ENCODE data around the gene ARHGEF35. TPM values are rescaled to one million over a fixed set of nuclear protein-coding genes. Genes with fewer than 3 reads are reported as not detected.
"Not testable (repeated sequence)": the region's sequence is repeated elsewhere in the genome, so short reads cannot be mapped to it uniquely, and the experiment has no call there.

ARHGEF35 gene
- total RNA-seq, 2 experiments from 2014 or later: 2.3 to 2.8 TPM

DNA sequence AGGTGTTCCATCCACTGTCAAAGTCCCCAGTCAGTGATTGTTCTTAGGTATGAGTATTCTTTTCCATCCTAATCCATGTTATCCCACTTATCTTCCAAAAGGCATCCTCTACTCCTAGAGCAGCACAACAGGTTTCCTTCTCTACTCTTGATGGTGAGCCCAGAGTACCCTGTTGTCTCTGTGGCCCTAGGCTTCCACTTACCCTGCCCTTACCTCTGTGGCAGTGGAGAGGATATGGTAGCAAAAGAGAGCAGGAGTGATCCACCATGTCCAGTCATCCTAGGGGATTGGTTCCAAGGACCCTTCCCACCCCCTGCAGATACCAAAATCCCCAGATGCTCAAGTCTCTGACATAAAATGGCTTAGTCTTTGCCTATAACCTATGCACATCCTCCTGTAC is 21.6 kb upstream of the ARHGEF35 start:
- H3K27me3 Mint-ChIP-seq; H3K9me3 Mint-ChIP-seq; H3K4me3 Mint-ChIP-seq; DNase-seq; ATAC-seq; H3K36me3 Mint-ChIP-seq (ENCODE audit: low read depth); CTCF ChIA-PET; H3K27ac Mint-ChIP-seq; intact Hi-C loops (cut with micrococcal nuclease); POLR2A ChIA-PET; H3K4me1 Mint-ChIP-seq (ENCODE audit: low read depth): not testable (repeated sequence)

DNA sequence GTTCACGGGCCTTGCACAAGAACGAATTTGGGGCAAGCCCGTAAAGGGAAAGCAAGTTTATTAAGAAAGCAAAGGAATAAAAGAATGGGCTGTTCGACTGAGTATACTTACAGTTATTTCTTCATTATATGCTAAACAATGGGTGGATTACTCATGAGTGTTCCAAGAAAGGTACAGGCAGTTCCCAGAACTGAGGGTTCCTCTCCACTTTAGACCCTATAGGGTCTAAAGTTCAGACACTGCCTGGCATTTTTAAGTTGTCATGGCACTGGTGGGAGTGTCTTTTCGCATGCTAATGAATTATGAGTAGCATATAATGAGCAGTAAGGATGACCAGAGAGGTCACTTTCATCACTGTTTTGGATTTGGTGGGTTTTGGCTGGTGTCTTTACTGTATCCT is 9.7 kb upstream of the ARHGEF35 start:
- H3K36me3 Mint-ChIP-seq (ENCODE audit: low read depth); H3K9me3 Mint-ChIP-seq; POLR2A ChIA-PET; H3K4me1 Mint-ChIP-seq (ENCODE audit: low read depth); intact Hi-C loops (cut with micrococcal nuclease); DNase-seq; H3K27ac Mint-ChIP-seq; CTCF ChIA-PET; H3K4me3 Mint-ChIP-seq; H3K27me3 Mint-ChIP-seq: not testable (repeated sequence)
- ATAC-seq: peak; percentile 69

DNA sequence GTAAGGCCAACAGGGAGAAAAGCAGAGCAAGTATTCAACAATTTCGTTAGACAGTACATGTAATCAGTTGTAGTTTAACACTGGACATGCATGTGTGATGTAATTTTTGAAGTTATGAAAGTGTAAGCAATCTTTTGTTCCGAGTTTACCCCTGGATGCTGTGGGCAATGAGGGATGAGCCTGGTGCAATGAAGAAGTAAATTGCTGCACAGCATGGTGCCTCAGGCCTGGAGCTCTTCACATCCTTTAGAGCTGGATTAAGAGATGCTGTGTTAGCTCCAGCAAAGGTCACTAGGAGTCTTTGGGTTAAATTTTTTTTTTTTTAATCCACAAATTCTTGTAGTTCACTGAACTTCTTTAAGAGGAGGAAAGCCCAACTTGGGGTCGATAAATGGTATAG is 7.5 kb upstream of the ARHGEF35 start:
- H3K4me1 Mint-ChIP-seq (ENCODE audit: low read depth); ATAC-seq; DNase-seq; H3K27me3 Mint-ChIP-seq; CTCF ChIA-PET; POLR2A ChIA-PET; intact Hi-C loops (cut with micrococcal nuclease); H3K4me3 Mint-ChIP-seq; H3K27ac Mint-ChIP-seq; H3K36me3 Mint-ChIP-seq (ENCODE audit: low read depth); H3K9me3 Mint-ChIP-seq: not testable (repeated sequence)

DNA sequence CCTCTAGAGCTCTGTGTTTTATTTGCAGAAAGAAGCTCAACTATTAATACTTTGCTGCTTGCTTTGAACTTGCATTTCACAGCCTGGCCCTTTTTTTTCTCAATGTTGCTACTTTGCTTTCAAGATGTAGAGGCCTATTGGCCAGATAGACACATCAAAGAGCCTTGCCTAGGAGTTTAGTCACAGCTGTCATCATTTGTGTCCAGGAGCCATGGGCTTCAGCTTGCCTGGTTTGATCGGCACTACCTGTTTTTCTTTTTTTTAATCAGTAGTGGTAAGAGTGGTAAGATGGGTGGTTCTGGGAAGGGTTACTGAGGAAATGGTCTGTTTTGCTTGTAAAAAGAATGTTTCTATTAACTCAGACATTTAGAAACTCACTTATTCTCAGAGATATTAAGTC is 6.3 kb upstream of the ARHGEF35 start:
- DNase-seq: not testable (repeated sequence)
- peak; percentile 84 for ATAC-seq

DNA sequence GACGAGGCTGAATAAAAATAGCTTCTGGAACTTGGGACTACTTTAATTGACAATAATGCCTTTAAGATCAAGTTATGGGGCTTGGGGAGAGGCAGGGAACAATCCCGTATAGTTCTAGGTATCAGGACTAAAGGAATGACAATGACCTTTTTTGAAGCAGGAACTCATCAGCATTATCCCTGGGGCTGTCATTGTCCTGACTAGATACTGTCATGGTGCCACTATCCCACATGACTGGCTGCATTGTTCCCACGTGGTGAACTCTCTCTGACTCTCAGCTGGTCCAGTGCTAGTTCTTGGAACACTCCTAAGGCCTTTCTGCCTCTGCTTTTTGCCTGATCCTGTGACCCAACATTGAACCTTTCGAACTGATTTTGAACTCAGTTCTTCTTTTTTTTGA is 3.3 kb upstream of the ARHGEF35 start:
- DNase-seq; H3K4me1 Mint-ChIP-seq (ENCODE audit: low read depth); H3K9me3 Mint-ChIP-seq; H3K4me3 Mint-ChIP-seq; CTCF ChIA-PET; POLR2A ChIA-PET; H3K36me3 Mint-ChIP-seq (ENCODE audit: low read depth); H3K27me3 Mint-ChIP-seq; intact Hi-C loops (cut with micrococcal nuclease); H3K27ac Mint-ChIP-seq; ATAC-seq: not testable (repeated sequence)

More for the DNA sequence above, 6.3 kb upstream of the ARHGEF35 start:
- H3K27me3 Mint-ChIP-seq; intact Hi-C loops (cut with micrococcal nuclease); H3K36me3 Mint-ChIP-seq (ENCODE audit: low read depth); POLR2A ChIA-PET; H3K27ac Mint-ChIP-seq; CTCF ChIA-PET; H3K4me3 Mint-ChIP-seq; H3K4me1 Mint-ChIP-seq (ENCODE audit: low read depth); H3K9me3 Mint-ChIP-seq: not testable (repeated sequence)

DNA sequence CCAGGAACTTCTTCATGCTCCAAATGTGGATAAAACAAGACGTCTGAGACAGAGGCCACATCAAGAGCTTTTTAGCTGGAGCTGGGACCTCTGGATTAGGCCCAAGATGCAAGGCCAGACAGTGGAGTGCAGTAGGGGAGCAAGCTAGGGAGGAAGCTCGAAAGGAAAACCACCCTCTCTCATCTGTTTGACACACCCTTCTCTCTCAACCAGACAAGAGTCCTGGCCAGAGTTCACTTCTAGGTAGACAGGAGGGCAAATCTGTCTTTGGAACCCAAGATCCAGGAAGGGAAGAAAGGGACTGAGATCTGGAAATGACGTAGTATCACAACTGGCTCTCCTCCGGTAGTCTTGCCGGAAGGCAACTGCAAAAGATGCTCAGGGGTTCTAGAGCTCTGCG is 1.2 kb downstream of the ARHGEF35 start:
- H3K27ac Mint-ChIP-seq; H3K9me3 Mint-ChIP-seq; H3K27me3 Mint-ChIP-seq; H3K36me3 Mint-ChIP-seq (ENCODE audit: low read depth); H3K4me1 Mint-ChIP-seq (ENCODE audit: low read depth); intact Hi-C loops (cut with micrococcal nuclease); POLR2A ChIA-PET; DNase-seq; H3K4me3 Mint-ChIP-seq; ATAC-seq; CTCF ChIA-PET: not testable (repeated sequence)

DNA sequence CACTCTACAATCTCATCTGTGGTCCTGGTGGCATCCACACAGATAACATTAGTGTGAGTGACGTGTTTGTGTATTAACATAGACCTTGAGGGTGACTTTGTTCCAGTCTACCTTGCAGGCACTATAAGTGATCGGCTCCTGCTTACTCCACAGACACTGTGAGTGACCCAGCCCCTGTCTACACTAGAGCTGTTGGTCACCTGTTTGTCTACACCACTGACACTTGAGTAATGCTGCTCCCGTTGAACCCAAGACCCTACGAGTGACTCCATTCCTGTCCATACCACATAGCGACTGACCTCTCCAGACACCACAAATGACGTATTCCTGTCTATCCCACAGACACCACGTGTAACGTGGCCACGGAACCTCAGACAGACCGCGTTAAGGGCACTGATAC is 1.9 kb downstream of the ARHGEF35 start:
- H3K4me1 Mint-ChIP-seq (ENCODE audit: low read depth); H3K36me3 Mint-ChIP-seq (ENCODE audit: low read depth): not testable (repeated sequence)

DNA sequence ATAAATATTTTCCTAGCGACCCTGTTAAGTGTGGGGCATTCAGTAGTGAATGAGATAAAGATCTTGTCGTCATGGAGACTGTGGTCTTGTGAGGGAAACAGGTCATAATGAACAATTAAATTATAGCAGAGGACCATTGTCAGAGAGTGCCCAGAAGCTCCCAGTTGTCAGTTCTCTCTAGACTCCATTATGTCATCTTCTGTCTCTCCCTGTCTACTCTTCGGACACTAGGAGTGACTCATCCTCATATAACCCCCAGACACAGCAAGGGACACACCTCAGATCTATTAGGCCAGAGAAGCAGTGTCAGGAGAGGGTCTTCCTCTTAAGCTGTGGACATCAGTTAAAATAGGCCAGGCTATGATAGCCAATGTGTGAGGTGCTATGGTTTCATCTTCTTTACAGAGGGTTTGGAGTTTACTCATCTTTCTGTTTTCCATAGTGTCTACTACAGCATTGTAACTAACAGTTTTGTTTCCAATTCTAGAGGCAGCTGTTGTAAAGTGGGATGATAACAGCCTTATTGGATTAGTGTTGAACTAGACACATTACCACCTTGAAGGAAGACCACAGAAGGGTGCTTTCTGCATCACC is 7.0 kb downstream of the ARHGEF35 start:
- H3K27me3 Mint-ChIP-seq; H3K4me3 Mint-ChIP-seq; H3K36me3 Mint-ChIP-seq (ENCODE audit: low read depth); DNase-seq; H3K4me1 Mint-ChIP-seq (ENCODE audit: low read depth); intact Hi-C loops (cut with micrococcal nuclease); H3K27ac Mint-ChIP-seq; POLR2A ChIA-PET; CTCF ChIA-PET; H3K9me3 Mint-ChIP-seq: not testable (repeated sequence)
- ATAC-seq: peak; percentile 46

More for the DNA sequence above, 1.9 kb downstream of the ARHGEF35 start:
- H3K27ac Mint-ChIP-seq; intact Hi-C loops (cut with micrococcal nuclease); CTCF ChIA-PET; H3K27me3 Mint-ChIP-seq; POLR2A ChIA-PET; DNase-seq; H3K9me3 Mint-ChIP-seq; H3K4me3 Mint-ChIP-seq; ATAC-seq: not testable (repeated sequence)

DNA sequence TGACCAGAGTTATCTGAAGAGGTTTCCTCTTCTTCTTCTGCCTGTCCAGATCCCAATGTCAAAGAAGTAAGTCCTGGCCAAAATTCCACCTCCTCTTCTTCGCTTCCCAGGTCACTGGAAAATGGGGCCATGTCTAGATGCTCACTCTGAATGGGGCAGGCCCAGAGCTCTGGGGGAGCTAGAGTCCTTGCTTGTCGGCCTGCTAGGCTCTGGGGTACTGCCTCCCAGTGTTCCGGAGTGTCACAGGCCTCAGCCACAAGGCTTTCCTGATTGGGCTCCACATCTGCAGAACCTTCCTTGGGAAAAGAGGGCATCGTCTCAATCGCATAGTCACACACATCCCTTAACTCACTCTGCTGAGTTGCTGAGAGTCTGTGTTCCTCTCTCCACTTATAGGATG is 7.8 kb downstream of the ARHGEF35 start:
- CTCF ChIA-PET; intact Hi-C loops (cut with micrococcal nuclease); DNase-seq; ATAC-seq; H3K9me3 Mint-ChIP-seq; H3K36me3 Mint-ChIP-seq (ENCODE audit: low read depth); H3K27me3 Mint-ChIP-seq; H3K27ac Mint-ChIP-seq; H3K4me1 Mint-ChIP-seq (ENCODE audit: low read depth); H3K4me3 Mint-ChIP-seq; POLR2A ChIA-PET: not testable (repeated sequence)

DNA sequence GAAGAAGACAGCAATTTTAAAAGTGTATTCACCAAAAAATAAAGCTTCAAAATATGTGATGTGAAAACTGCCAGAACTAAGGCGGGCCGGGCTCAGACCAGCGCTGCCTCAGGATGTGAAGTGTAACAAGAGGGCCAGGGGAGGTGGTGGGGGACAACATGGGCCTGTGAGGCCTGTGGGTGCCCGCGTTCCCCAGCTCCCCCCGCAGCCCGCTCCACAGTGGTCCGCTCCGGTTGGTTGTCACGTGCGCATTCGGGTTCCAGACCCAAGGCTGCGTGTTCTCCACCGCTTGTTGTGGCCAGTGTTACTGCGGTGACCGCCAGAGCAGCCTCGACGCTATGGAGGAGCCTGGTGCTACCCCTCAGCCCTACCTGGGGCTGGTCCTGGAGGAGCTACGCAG is 12.5 kb downstream of the ARHGEF35 start, which contains the start of gene CTAGE4:
TSS of gene CTAGE4 (plus strand) at position 301 of the 400 bp plus-strand sequence. CDS start at position 339, 38 bp downstream.
- intact Hi-C loops (cut with micrococcal nuclease); ATAC-seq; CTCF ChIA-PET; H3K27me3 Mint-ChIP-seq; H3K9me3 Mint-ChIP-seq; H3K4me1 Mint-ChIP-seq (ENCODE audit: low read depth); POLR2A ChIA-PET; H3K4me3 Mint-ChIP-seq; H3K36me3 Mint-ChIP-seq (ENCODE audit: low read depth); H3K27ac Mint-ChIP-seq; DNase-seq: not testable (repeated sequence)

DNA sequence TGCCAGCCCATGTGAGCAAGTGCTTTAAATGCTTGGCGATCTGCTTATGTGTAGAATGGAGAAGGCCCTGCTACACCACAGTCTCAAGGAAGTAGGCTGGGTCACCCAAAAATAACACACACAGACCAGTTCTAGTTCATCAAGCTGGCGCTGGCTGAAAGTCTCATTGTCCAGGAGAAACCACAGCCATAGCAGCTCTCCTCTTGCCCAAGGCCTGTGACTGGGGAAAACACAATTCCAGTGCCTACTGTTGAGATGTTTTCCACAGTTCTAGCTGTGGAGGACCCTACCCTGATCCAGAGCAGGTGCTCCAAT is 16.5 kb downstream of the ARHGEF35 start:
- ATAC-seq; H3K9me3 Mint-ChIP-seq; DNase-seq; H3K4me1 Mint-ChIP-seq (ENCODE audit: low read depth); H3K4me3 Mint-ChIP-seq; intact Hi-C loops (cut with micrococcal nuclease); H3K36me3 Mint-ChIP-seq (ENCODE audit: low read depth); POLR2A ChIA-PET; H3K27ac Mint-ChIP-seq; H3K27me3 Mint-ChIP-seq; CTCF ChIA-PET: not testable (repeated sequence)
